GM18508 (cell line): ENCODE measurements around the gene TRAPPC4.
"Not testable (repeated sequence)": the region's sequence is repeated elsewhere in the genome, so short reads cannot be mapped to it uniquely, and the experiment has no call there.

ENCODE experiments used
- ATAC-seq: cut with Tn5 transposase; IDR thresholded peaks from one replicate; pipeline ENCODE4 v1.9.1; 2021; ENCODE audit warnings: moderate number of reproducible peaks; ENCODE audit not compliant: insufficient read depth, unreplicated experiment

Gene TRAPPC4

DNA sequence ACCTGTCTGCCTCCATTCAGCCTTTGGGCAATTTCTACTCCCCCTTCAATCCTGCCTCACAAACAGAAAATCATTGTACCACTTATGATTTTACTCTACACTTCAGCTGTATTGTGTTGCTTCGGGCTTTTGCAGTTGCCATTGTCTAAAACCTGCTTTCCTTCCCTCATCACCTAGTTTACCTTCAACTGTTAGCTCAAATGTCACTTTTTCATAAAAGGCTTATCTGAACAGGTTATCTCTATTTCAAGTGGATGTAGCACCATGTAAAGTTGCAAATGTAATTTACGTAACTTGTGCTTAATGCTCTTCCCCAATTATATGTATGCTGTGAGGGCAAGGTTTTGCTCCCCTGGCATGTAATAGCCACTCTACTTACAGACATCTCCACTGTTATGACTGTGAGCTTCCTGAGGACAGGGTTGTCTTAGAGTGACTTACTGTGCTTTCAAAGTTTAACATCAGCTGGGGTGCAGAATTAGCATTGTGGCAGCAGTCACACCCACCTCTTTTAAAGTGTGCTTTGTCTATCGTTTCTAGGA, 5.9 kb upstream of the TRAPPC4 start:
- ATAC-seq, result no peak

DNA sequence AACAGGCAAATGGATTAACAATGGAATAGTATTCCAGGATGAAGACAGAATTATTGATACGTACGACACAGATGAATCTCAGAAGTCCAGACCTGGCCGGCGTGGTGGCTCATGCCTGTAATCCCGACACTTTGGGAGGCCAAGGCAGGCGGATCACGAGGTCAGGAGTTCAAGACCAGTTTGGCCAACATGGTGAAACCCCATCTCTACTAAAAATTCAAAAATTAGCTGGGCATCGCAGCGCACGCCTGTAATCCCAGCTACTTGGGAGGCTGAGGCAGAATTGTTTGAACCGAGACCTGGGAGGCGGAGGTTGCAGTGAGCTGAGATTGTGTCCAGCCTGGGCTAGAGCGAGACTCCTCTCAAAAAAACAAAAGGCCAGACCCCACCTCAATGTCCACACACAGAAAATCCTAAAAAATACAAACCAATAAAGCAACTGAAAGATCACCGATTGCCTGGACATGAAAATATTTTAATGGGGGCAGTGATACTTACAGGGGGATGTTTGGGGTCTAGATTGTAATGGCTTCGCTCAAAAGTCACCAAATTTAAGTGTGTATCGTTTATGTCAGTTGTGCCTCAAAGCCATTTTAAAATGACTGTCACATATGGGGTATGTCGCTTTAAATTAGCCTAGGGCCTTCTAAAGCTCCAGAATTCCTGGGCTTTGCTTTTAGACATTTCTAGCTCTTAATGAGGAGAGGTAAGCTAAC, 4.2 kb upstream of the TRAPPC4 start:
- ATAC-seq, result no peak

DNA sequence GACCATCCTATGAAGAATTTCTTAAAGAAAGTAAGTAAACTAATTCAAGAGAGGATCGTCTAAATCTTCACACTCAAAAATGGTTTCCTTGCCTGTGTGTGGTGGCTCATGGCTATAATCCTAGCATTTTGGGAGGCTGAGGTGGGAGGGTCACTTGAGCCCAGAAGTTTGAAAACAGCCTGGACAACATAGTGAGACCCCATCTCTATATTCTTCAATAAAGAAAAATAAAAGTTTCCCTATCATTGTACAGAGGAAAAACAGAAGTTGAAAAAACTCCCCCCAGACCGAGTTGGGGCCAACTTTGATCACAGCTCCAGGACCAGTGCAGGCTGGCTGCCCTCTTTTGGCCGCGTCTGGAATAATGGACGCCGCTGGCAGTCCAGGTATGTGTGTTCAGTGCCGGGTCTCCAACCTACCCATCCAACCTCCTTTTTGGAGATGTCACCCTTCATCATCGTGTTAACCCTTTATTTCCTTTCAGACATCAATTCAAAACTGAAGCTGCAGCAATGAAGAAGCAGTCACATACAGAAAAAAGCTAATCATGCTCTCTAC, 3.4 kb upstream of the TRAPPC4 start:
- ATAC-seq, result no peak

DNA sequence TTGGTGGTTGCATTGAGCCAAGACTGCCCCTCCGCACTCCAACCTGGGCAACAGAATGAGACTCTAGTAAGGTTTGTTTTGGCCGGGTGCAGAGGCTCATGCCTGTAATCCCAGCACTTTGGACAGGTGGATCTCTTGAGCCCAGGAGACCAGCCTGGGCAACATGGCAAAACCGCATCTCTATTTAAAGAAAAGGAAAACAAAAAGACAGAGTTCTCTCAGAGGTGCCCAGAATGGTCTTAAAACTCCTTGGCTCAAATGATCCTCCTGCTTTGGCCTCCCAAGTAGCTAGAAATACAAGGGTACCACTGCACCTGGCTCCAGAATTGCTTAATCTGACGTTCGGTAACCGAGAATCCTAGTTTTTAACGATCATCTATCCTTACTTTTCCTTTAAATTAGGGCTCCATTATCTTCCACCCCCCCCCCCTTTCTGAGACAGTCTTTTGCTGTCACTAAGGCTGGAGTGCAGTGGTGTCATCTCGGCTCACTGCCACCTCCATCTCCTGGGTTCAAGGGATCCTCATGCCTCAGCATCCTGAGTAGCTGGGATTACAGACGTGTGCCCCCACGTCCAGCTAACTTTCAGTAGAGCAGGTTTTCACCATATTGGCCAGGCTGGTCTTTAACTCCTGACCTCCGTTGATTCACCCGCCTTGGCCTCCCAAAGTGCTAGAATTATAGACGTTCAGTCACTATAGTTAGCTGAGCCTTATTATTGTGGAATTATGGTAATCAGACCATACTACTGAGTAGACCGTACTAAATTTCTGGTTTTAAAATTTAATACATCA, 2.2 kb upstream of the TRAPPC4 start:
- no peak for ATAC-seq

DNA sequence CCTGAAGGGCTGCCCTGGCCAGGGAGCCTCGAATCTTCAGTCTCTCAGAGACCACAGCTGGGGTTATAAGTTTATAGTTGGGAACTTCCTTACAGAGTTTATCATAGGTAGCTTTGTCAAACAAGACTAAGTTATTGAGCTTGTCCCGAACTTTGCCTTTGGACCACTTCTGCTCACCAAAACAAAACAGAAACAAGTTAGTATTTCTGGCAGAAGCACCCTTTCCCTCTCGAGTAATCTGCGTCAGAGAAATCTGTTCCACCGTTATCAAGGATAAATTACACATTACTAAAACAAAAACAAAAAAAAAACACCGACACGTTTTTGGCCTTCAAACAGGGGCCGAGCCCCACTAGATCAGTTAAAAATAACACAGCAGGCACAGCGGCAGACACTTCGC, 1.2 kb upstream of the TRAPPC4 start:
- ATAC-seq, result not testable (repeated sequence)

DNA sequence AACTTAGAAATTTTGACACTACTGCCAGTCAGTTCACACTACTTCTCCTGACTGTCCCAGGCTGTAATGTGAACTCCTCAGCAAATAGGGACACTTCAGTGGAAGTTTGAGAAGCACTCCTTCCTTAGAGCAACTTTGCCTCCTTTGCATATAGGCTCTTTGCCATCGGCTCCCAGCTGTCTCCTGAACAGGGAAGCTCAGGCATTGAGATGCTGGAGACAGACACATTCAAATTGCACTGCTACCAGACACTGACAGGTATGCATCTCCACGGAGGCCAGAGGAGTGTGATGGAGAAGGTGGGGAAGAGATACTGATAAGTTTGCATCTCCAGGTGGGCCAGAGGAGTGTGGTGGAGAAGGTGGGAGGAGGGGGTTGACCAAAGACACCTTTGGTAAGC, 1.4 kb downstream of the TRAPPC4 start:
- ATAC-seq, result no peak

DNA sequence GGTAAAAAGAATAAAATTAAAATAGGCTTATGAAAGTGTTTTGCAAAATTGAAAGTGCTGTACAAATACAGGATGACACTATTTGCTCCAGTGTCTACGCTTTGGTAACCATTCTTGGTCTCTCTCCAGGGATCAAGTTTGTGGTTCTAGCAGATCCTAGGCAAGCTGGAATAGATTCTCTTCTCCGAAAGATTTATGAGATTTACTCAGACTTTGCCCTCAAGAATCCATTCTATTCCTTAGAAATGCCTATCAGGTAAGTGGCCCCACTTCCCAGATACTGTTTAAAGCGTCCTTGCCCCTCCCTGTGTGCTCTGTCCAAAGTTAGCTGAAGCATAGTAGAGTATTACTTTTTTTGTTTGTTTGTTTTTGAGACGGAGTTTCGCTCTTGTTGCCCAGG, 3.1 kb downstream of the TRAPPC4 start:
- ATAC-seq, result no peak

DNA sequence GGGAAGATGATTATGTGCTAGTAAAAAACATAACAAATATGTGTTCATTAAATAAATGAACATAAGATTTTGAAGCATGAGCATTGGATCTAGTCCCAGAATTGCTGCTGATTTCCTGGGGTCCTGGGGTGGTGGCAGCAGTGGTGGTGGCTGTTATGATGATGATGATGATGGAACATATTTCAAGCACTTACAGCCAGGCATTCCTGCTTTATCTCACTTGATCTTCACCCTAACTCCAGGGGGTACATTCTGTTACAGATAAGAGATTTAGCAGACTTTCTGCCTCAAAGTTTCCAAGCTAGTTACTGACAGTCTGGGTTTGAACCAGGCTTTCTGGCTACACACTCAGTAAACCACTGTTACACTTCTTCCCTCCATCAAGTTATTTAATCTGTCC, 5.2 kb downstream of the TRAPPC4 start:
- no peak for ATAC-seq

DNA sequence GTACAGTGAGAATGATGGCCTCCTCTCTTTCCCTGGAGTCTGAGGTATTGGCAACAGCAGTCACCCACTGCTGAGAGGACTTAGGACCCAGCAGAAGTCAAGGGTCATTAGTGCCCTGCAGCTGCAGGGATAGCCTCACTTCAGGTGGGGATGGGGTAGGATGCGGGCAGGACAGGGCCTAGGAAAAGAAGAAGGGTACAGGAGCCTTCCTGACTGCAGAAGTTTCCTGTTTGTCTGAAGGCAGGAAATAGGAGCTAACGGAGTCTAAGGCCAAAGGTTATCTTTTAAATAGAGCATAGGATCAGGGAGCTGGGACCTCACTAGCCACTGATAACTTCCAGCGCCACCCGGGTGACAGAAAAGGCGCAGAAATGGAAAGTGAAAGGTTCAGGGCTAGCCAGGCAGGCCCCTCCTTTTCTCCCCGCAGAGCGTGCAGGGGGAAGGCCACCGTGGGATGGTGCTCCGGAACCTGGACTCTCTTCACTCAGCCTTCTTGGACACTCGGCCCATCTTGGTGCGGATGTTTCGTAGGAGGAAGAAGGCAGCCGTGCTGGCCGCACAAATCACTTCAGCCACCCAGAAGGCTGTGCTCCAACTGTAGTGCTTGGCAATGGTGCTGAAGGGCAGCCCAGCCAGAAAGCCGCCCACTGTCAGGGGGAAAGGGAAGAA, 6.0 kb downstream of the TRAPPC4 start:
- no peak for ATAC-seq

DNA sequence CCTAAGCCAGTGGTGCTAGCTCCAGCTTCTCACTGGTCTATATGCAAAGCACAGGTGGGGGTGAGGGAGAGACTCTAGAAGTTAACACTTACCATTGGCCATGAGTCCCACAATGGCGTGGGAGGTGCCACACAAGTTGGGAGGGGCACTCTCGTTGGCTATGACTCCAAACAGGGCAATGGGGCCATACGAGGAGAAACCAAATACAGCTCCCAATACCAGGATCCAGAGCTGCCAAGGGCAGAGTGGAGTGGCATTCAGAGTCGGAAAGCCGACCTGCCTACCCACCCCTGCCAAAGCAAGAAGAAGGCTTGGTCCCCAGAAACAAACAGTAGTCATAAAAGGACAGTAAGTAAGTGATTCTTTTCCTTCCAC, 6.5 kb downstream of the TRAPPC4 start:
- ATAC-seq, result no peak

DNA sequence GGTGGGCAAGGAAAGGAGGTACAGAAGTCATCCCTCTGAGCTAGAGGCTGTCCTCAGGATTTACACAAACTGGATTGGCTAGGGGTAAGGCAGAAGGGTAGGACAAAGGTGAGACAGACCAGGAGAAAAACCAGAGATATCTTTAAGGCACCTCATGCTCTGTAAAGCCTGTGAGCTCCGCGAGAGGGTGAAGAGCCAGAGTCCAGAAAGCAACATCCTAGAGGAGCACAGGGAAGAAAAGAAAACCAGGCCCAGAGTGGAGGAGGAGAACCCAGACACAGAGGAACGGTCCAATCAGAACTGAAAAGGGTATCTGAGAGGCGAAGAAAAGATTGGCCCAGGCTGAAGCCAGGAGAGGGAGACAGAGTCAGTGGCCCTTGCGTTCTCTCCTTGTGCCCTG, 7.0 kb downstream of the TRAPPC4 start:
- ATAC-seq, result no peak

DNA sequence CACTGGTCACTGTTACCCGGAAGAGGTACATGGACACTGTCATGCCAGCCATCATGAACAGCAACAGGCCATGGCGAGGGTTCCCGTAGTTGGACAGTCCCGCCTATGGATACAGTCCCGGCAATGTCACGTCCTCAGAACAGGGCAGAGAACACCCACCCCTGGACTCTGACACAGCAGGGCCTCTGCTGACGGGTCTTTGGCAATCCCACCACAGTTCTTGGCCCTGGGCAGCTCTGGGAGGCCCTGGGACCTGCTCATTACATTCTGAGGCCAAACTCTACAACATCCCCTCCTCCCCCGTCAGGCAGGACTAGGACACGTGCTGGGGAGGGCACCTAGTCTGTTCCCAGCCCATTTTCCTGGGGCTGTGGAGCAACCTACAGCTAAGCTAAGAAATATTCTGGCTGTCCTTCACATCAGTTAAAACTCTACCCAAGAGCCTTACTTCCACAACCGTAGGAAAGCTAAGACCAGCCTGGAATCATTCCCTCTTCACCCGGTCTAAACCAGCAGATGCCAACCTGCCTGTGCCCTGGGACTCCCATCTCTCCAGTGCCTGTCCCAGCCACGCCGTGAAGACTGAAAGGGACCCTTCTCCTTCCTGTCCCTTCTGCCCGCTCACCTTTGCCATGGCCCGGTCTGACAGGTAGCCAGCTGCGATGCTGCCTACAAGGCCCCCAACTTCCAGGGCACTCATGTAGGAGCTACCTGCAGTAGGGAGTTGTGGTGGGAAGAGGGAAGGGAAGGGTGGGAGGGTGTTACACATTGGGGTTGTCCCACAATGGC, 7.6 kb downstream of the TRAPPC4 start:
- ATAC-seq, result no peak

DNA sequence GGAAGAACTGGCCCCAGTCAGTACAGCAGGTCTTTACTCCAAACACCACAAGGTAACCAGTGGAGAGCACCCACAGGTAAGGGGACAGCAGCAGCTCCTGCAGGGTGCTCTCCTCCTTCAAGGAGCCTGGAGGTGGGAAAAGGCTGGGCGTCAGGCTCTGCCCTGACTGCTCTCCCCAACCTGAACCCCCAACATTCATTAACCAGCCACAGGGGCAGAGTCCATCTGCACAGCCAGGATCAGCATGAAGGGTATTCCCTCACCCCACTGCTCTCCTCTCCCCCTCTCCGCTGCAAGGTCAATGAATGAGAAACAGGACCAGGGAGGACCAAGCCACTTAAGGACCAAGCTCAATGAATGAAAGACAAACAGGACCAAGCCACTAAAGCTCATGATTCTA, 8.4 kb downstream of the TRAPPC4 start:
- no peak for ATAC-seq

DNA sequence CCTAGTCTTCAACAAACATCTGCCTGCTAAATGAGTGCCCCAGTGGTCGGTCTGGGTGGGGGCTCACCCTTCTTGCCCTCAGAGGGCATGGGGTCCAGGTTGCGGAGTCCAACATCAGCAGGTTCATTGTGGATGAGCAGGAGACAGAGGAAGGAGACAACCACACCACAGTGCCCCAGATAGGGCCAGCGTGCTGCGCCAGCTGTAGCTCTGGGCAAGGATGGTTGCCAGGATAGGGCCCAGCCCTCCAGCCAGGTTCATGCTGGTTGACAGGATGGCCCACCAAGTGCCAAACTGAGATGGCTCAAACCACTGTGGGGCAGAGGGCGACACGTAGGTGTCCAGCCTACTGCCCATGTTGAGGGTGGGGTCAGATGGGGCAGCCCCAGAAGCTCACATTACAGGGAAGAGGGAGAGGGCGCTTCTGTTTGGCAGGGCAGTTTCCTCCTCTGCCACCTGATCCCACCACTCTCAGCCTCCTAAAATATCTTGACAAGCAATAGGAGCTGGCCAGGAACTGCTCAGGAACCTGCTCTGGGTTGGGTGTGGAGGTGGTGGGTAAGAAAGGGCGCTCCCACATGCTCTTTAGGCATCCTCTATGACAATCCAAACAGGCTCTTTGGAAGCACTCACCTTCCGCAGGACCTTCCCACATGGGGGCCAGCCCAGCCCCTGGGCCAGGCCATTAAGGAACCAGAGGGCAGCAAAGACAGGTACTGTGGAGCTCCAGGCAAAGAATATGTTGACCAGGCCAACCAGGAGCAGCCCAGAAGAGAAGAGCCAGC, 9.2 kb downstream of the TRAPPC4 start:
- no peak for ATAC-seq

DNA sequence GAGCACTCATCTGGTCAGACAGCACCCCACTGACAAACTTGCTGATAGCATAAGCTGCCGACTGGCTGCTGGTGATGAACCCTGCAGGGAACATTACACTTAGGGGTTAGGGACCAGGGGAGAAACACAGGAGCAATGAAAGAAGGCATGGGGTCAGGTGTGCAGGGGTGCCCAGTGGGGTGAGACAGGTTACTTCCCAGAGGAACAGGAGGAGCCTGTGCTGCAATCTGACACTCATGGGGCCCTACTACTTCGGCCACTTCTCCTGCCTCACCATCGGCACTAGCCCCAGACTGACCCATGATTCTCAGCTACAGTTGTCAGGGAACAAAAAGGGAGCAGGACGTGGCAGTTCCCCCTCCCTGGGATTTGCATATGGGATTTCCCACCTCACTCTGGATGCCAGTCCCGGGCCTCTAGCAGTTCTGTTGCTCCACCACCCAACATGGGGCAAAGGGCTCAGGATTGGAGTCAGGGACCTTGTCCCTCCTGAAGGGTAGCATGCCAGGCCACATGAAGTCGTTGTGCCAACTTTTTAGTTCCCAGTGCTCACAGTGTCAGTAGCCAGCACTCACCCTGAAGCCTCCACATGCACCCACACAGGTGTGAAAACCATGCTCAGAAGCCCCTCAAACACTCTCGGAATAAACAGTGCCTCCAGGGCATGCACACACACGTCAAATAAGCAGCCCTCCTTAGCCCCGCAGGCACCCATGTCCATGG, 9.9 kb downstream of the TRAPPC4 start:
- no peak for ATAC-seq

DNA sequence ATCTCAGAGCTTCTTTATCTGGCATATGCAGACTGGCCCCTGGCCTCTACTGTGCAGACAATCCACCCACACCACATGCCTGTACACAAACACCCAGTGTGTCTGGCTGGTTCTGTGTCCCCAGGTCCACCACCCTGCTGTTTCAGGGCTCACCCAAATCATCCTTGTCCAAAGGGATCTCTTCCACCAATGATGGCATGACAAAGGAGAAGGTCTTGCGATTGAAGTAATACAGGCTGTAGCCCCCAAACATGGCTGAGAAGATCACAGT, 10.4 kb downstream of the TRAPPC4 start:
- ATAC-seq, result no peak

DNA sequence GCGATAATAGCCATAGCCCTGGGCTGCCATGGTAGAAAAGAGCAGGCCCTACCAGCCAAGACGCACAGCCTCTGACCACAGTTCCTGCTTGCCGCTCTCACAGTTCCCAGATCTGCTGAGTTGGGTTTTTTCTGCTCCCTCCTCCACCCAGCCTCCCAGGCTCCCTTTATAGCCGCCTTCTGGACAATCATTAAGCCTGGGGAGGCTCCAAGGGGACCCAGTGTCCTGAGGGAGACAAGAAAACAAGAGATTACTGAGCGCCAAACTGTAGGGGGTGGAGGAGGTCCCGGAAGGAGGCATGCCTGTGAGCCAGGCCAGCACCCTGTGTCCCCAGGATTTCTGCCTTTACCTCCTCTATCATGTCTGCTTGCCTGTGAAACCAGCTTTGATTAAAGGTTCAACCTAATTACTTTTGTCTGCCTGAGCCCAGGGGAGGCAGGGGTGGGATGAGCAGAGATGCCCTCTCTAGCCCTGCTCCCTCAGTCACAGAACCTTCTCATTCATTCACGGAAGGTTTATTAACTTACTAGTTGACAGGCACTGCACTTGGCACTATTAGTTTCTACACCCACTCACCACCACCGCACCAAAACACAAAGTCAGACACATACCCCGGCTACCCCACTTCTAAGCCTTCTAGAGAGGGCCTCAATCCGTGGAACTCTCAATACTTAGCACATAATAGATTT, 10.9 kb downstream of the TRAPPC4 start:
- ATAC-seq, result no peak

DNA sequence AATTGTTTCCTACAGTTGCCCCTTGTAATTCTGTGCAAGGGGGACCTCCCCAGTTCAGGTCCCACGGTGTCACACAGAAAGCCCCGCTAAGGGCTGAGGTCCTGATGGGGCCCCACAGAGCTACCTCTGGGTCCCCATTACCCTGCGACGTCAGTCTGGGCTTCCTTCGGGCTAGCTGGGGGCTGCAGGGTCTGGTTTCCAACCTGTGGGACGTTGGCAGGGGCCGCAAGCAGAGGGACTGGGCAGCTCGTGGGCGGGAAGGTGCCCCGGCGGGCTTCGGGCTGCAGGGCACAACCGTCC, 11.4 kb downstream of the TRAPPC4 start:
- no peak for ATAC-seq
